Loucy (cell line): ENCODE measurements around the gene DCAF4L1.

Experiments used
- H2AFZ ChIP-seq: fragments of 200-600 bp; sonication (generic); 2 replicates; pipeline ENCODE4 v1.6.0; 2016; ENCODE audit warnings: antibody characterized with exemption, mild to moderate bottlenecking, low read length, moderate library complexity
- H3F3A ChIP-seq: fragments of 200-600 bp; 2 replicates; pipeline ENCODE4 v1.6.0; 2016; ENCODE audit warnings: antibody characterized with exemption, low read depth, mild to moderate bottlenecking
- H3K27me3 ChIP-seq: fragments of 200-600 bp; sonication (generic); 2 replicates; pipeline ENCODE4 v1.6.1; 2014; ENCODE audit warnings: low read length, mild to moderate bottlenecking; ENCODE audit not compliant: insufficient read depth, poor library complexity, severe bottlenecking
- H3K36me3 ChIP-seq: fragments of 200-600 bp; sonication (generic); 2 replicates; pipeline ENCODE4 v1.6.1; 2016; ENCODE audit warnings: low read length; ENCODE audit not compliant: insufficient read depth
- H3K4me1 ChIP-seq: fragments of 200-600 bp; sonication (generic); 2 replicates; pipeline ENCODE4 v1.5.1; 2014; ENCODE audit warnings: low read length, mild to moderate bottlenecking; ENCODE audit not compliant: insufficient read depth, poor library complexity, severe bottlenecking
- H3K4me2 ChIP-seq: fragments of 200-600 bp; sonication (generic); 2 replicates; pipeline ENCODE4 v1.6.0; 2014; ENCODE audit warnings: antibody characterized with exemption, low read length, low read depth, mild to moderate bottlenecking; ENCODE audit not compliant: poor library complexity, severe bottlenecking
- H3K4me3 ChIP-seq: fragments of 200-600 bp; sonication (generic); 2 replicates; pipeline ENCODE4 v1.5.1; 2014; ENCODE audit warnings: low read length, mild to moderate bottlenecking, mixed read lengths; ENCODE audit not compliant: poor library complexity, severe bottlenecking
- H3K79me2 ChIP-seq: fragments of 200-600 bp; sonication (generic); 2 replicates; pipeline ENCODE4 v1.6.1; 2014; ENCODE audit warnings: low read length; ENCODE audit not compliant: insufficient read depth
- H3K9ac ChIP-seq: fragments of 200-600 bp; sonication (generic); 2 replicates; pipeline ENCODE4 v1.6.0; 2014; ENCODE audit warnings: mild to moderate bottlenecking, low read depth, low read length, moderate library complexity; ENCODE audit not compliant: poor library complexity, severe bottlenecking
- H3K9me2 ChIP-seq: fragments of 200-600 bp; sonication (generic); replicated peaks from 2 replicates; pipeline ENCODE4 v1.6.1; 2016; ENCODE audit warnings: low read depth, low read length, mixed read lengths
- H3K9me3 ChIP-seq: fragments of 200-600 bp; sonication (generic); 2 replicates; pipeline ENCODE4 v1.6.1; 2014; ENCODE audit warnings: mild to moderate bottlenecking, antibody characterized with exemption, low read length, low read depth; ENCODE audit not compliant: insufficient read depth
- H4K20me1 ChIP-seq: fragments of 200-600 bp; sonication (generic); 2 replicates; pipeline ENCODE4 v1.6.0; 2014; ENCODE audit warnings: antibody characterized with exemption, low read length, mild to moderate bottlenecking; ENCODE audit not compliant: insufficient read depth, poor library complexity, severe bottlenecking
- EZH2phosphoT487 ChIP-seq: fragments of 200-600 bp; IDR thresholded peaks from 2 replicates; pipeline ENCODE4 v1.6.1; 2018; ENCODE audit warnings: antibody characterized with exemption, mild to moderate bottlenecking, moderate library complexity, borderline replicate concordance
- TF ChIP-seq, protein P1 (sequence below): fragments of 200-600 bp; sonication (generic); conservative IDR thresholded peaks from 2 replicates; pipeline ENCODE4 v1.5.1; 2014; ENCODE audit warnings: mild to moderate bottlenecking, antibody characterized with exemption, low read length

DCAF4L1 gene

DNA sequence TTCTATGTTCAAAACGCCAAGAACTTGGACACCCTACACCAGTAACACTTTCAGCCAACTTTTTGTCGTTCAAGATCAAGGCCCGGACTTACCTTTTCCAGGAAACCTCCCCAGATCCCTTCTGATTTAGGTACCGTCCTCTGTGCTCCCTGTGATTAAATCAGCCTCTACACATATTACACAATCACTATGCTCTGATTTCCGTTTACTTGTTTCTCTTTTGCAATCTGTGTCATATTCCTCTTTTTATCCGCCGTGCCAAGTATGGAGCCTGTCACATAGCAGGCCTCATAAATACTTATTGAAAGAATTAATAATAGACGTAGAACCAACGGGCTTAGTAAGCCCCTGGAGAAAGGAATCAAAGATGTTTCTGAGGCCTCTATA lies 47.0 kb upstream of the DCAF4L1 start:
- H3K9me2 ChIP-seq: no peaks in the 10 kb centered on the region
- no peaks in the 10 kb centered on the region for H3F3A ChIP-seq
- TF ChIP-seq EZH2phosphoT487: no peak
- TF ChIP-seq, protein P1, sequence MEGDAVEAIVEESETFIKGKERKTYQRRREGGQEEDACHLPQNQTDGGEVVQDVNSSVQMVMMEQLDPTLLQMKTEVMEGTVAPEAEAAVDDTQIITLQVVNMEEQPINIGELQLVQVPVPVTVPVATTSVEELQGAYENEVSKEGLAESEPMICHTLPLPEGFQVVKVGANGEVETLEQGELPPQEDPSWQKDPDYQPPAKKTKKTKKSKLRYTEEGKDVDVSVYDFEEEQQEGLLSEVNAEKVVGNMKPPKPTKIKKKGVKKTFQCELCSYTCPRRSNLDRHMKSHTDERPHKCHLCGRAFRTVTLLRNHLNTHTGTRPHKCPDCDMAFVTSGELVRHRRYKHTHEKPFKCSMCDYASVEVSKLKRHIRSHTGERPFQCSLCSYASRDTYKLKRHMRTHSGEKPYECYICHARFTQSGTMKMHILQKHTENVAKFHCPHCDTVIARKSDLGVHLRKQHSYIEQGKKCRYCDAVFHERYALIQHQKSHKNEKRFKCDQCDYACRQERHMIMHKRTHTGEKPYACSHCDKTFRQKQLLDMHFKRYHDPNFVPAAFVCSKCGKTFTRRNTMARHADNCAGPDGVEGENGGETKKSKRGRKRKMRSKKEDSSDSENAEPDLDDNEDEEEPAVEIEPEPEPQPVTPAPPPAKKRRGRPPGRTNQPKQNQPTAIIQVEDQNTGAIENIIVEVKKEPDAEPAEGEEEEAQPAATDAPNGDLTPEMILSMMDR: no peak
- peak overlapping the region; percentile 43 for H3K4me2 ChIP-seq
- peaks cover 15% of the 10 kb centered on the region for H3K4me1 ChIP-seq
- no peak overlapping the region for H3K9ac ChIP-seq
- H3K4me3 ChIP-seq: peak overlapping the region; percentile 84
- H3K27me3 ChIP-seq: no peaks in the 10 kb centered on the region
- peaks cover 5% of the 10 kb centered on the region; the same call in 1 of the 2 replicates for H3K36me3 ChIP-seq
- H3K79me2 ChIP-seq: peaks cover 45% of the 10 kb centered on the region
- H3K9me3 ChIP-seq: no peaks in the 10 kb centered on the region
- H2AFZ ChIP-seq: peak overlapping the region; percentile 83
- H4K20me1 ChIP-seq: peaks cover 43% of the 10 kb centered on the region

DNA sequence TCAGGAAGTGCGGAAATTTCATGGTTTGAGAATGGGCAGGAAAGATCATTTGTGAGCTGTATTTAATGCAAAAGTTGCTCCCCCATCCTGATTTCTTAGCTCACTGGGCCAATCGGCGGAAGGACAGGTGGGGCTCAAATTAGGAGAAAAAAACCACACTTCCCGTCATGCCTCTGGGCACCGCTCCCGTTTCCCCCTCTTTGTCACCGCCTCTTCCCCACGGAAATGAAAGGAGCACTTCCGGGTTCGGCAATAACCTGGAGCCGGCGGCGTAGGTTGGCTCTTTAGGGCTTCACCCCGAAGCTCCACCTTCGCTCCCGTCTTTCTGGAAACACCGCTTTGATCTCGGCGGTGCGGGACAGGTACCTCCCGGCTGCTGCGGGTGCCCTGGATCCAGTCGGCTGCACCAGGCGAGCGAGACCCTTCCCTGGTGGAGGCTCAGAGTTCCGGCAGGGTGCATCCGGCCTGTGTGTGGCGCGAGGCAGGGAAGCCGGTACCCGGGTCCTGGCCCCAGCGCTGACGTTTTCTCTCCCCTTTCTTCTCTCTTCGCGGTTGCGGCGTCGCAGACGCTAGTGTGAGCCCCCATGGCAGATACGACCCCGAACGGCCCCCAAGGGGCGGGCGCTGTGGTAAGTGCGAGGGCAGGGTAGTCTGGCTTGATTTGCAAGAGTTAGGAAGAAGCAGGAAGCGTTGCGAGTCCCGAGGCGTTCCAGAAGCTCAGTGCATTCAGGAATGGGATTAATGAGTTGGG lies 46.5 kb upstream of the DCAF4L1 start, which contains the start of gene TMEM33:
Gene TMEM33 (plus strand): TSS at position 529 of the 751 bp plus-strand sequence. CDS start 56 bp downstream, at position 585.
- H3K27me3 ChIP-seq: no peaks in the 10 kb centered on the region
- H3K9me3 ChIP-seq: no peaks in the 10 kb centered on the region
- H3K4me1 ChIP-seq: peaks cover 15% of the 10 kb centered on the region
- peak within 1 kb of the TSS; percentile 84 for H3K4me3 ChIP-seq
- peaks cover 46% of the 10 kb centered on the region for H4K20me1 ChIP-seq
- H3K4me2 ChIP-seq: peak within 1 kb of the TSS; percentile 95
- peak within 1 kb of the TSS; percentile 88 for H2AFZ ChIP-seq
- peak within 1 kb of the TSS; percentile 86 for H3K9ac ChIP-seq
- H3K79me2 ChIP-seq: peaks cover 51% of the 10 kb centered on the region
- no peak for TF ChIP-seq EZH2phosphoT487
- TF ChIP-seq, protein P1: no peak
- H3K36me3 ChIP-seq: peaks cover 8% of the 10 kb centered on the region; the same call in 1 of the 2 replicates
- no peaks in the 10 kb centered on the region for H3K9me2 ChIP-seq
- H3F3A ChIP-seq: no peaks in the 10 kb centered on the region

DNA sequence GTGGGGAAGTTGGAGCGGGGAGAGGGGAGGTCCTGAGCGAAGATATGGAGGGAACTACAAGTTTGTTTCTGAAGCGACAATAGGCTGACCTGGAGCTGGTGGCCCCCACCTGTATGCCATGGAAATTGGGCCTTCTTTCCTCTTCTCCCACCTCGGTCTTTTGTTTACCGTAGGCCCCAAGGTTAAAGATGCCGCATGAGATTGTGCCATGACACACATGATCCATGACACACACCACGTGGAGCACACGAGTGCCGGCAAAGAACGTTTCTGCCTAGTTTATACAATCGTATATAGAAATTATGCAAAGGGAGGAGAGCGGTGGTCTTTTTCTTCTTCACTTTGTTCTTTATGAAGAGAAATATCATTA lies 45.9 kb upstream of the DCAF4L1 start:
- TF ChIP-seq, protein P1: no peak
- TF ChIP-seq EZH2phosphoT487: no peak
- Histone ChIP-seq H3K36me3 (peaks cover 8% of the 10 kb centered on the region; the same call in 1 of the 2 replicates), H3K27me3 (no peaks in the 10 kb centered on the region), H3F3A (no peaks in the 10 kb centered on the region), H2AFZ (peak overlapping the region; percentile 88; the same call in 1 of the 2 replicates), H4K20me1 (peaks cover 46% of the 10 kb centered on the region), H3K9me3 (no peaks in the 10 kb centered on the region), H3K9me2 (no peaks in the 10 kb centered on the region), H3K4me3 (peak overlapping the region; percentile 84), H3K4me2 (peak overlapping the region; percentile 95), H3K79me2 (peaks cover 53% of the 10 kb centered on the region), H3K4me1 (peaks cover 15% of the 10 kb centered on the region), H3K9ac (peak overlapping the region; percentile 86)
